ENCODE data around the gene ST3GAL2.

ST3GAL2 gene

GRCh38 chr16:70442344-70442743, 3.4 kb upstream of the ST3GAL2 start:
- DNase-seq = no peak
- in situ Hi-C loops (cut with HindIII; ENCODE audit: low pct_ligation_motif_present, low pct_unique_long_range_greater_than_20kb, low sequenced_read_pairs) = no loop called here

DNA sequence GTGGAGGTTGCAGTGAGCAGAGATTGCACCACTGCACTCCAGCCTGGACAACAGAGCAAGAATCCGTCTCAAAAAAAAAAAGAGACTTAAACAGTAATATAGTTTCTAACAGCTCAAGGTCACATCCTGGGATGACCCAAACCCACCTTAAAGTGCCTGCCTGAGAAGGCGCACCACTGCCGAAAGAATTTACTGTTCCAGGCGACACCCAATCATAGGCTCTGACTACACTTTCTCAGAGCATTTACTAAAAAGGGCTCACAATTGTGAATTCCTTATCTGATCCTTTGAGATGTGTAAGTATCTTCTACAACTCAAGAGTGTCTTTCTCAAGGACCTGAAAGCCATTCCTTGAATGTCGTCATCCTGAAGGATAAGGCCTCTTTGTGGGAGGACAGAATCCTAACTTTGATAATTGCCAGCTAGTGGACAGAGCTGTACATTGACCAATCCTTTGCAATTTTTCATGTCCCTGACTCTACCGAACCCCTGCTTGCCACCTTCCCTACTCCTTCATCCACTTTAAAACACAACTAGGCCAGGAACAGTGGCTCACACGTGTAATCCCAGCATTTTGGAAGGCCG, 2.6 kb upstream of the ST3GAL2 start:
- DNase-seq = no peak
- in situ Hi-C loops (cut with HindIII; ENCODE audit: low pct_ligation_motif_present, low pct_unique_long_range_greater_than_20kb, low sequenced_read_pairs) = no loop called here

DNA sequence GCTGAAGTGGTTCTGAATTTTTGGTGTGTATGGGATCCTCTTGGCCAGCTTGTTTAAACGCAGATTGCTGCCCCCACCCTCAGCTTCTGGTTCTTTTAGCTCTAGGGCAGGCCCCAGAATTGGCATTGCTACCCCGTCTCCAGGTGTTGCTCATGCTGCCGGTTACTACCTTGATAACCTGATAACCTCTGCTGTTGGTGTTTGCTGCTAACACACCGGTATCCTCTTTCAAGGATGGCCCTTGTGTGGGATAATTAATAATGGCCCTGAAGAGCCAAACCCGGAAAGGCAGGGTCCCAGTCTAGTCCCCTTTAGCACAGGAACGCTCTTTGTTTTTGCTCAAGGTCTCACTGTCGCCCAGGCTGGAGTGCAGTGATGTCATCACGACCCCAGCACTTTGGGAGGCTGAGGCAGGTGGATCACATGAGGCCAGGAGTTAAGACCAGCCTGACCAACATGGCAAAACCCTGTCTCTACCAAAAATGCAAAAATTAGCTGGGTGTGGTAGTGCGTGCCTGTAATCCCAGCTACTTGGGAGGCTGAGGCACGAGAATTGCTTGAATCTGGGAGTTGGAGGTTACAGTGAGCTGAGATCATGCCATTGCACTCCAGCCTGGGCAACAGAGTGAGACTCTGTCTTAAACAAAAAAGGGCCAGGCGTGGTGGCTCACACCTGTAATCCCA, 1.3 kb upstream of the ST3GAL2 start:
- in situ Hi-C loops (cut with HindIII; ENCODE audit: low pct_ligation_motif_present, low pct_unique_long_range_greater_than_20kb, low sequenced_read_pairs) = no loop called here
- no peak for DNase-seq

DNA sequence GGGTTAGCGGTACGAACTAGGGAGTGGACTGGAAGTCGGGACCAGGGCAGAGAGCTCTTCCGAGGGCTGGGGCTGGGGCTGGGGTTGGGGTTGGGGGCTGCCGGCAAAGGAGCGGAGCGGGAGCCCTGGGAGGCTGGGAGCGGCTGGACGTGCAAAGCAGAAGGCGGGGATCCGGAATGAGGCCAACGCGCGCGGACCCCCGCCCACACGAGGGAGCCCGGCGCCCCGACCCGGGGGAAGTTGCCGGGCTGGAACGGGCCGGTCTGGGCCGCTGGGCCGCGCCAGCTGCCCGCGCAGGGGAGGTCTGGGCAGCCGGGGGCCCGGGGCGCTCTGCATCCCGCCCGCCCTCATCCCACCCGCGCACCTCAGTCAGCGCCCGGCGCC, 323 bp downstream of the ST3GAL2 start:
- in situ Hi-C loops (cut with HindIII; ENCODE audit: low pct_ligation_motif_present, low pct_unique_long_range_greater_than_20kb, low sequenced_read_pairs) = no loop called here
- no peak for DNase-seq

GRCh38 chr16:70437582-70438557, 1.0 kb downstream of the ST3GAL2 start:
- peak; percentile 59 for DNase-seq
- in situ Hi-C loops (cut with HindIII; ENCODE audit: low pct_ligation_motif_present, low pct_unique_long_range_greater_than_20kb, low sequenced_read_pairs) = no loop called here

DNA sequence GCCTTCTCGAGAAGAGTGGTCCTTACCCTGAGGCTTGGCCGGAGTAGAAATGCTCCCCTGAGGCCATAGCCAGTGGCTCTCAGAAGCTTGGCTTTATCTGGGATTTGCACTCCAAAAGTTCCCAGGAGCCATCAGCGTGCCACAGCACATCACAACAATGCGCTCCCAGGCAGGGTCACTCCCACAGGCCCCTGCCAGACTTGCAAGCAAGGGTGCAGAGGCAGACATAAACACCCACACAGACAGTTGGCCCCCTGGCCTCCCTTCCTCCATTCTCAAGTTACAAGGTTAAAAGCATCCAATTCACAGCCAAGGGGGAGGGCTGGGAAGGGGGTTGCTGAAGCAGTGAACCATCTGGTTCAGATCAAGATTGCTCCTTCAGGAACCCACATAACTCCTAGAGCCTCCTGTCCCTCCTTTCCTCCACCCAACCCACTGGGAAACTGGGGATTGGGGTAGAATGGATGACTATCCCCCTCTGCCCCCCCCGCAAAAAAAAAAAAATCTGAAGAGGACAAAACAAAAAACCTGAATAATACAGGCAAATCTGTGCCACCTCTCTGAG, 1.8 kb downstream of the ST3GAL2 start:
- in situ Hi-C loops (cut with HindIII; ENCODE audit: low pct_ligation_motif_present, low pct_unique_long_range_greater_than_20kb, low sequenced_read_pairs) = no loop called here
- DNase-seq = no peak

- no peak for DNase-seq
- in situ Hi-C loops (cut with HindIII; ENCODE audit: low pct_ligation_motif_present, low pct_unique_long_range_greater_than_20kb, low sequenced_read_pairs) = no loop called here
Observed at GRCh38 chr16:70434484-70435260, 4.2 kb downstream of the ST3GAL2 start.

- in situ Hi-C loops (cut with HindIII; ENCODE audit: low pct_ligation_motif_present, low pct_unique_long_range_greater_than_20kb, low sequenced_read_pairs) = no loop called here
- DNase-seq = no peak
Observed at GRCh38 chr16:70433458-70434103, 5.3 kb downstream of the ST3GAL2 start.

DNA sequence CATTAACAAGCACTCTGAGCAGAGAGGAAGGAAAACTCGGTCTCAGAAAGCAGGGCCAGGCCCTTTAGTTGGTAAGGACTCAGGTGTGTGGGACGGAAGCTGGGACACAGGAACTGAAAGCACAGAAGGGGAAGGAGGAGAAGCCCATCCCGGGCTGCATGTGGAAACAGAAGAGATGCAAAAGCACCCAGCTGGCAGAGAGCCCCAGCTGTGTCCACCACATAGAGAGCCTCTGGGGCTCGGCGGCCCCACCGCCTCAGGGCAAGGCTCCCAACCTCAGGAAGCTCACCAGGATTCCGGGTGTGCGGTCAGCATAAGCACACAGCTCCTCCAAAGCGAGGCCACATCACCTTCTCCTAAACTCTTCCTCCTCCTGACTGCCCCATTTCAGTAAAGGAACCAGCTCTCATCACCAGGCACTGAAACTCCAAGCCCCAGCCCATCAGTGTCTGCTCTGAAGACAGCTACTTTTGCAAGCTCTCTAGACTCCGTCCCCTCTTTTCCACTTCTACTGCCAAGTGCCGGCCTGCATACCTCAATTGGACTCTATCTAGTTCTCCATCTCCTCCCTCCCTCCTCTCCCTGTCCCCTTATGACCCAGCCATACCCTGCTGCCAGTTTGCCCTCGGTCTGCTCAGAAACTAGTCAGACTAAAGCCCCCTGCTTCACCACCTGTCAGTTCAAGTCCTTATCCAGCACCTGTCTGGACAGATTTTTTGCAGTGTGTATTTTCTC, 6.0 kb downstream of the ST3GAL2 start:
- in situ Hi-C loops (cut with HindIII; ENCODE audit: low pct_ligation_motif_present, low pct_unique_long_range_greater_than_20kb, low sequenced_read_pairs) = no loop called here
- DNase-seq = no peak

DNA sequence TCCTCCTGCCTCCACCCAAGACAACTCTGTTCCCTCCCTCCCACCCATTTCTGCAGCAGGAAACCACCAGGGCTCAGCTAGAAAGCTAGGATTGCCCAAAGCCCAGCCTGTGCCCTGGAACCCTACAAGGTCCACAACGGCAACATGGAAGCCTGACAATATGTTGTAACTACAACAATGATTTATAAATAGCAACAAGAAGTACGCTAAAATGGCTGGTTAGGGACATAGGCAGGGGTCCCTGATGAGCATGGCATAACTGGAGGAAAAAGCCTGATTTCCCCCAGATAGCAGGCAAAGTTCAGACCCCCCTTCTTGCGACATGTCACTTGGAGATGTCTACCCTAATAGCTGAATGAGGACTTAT, 6.6 kb downstream of the ST3GAL2 start:
- in situ Hi-C loops (cut with HindIII; ENCODE audit: low pct_ligation_motif_present, low pct_unique_long_range_greater_than_20kb, low sequenced_read_pairs) = no loop called here
- DNase-seq = no peak

DNA sequence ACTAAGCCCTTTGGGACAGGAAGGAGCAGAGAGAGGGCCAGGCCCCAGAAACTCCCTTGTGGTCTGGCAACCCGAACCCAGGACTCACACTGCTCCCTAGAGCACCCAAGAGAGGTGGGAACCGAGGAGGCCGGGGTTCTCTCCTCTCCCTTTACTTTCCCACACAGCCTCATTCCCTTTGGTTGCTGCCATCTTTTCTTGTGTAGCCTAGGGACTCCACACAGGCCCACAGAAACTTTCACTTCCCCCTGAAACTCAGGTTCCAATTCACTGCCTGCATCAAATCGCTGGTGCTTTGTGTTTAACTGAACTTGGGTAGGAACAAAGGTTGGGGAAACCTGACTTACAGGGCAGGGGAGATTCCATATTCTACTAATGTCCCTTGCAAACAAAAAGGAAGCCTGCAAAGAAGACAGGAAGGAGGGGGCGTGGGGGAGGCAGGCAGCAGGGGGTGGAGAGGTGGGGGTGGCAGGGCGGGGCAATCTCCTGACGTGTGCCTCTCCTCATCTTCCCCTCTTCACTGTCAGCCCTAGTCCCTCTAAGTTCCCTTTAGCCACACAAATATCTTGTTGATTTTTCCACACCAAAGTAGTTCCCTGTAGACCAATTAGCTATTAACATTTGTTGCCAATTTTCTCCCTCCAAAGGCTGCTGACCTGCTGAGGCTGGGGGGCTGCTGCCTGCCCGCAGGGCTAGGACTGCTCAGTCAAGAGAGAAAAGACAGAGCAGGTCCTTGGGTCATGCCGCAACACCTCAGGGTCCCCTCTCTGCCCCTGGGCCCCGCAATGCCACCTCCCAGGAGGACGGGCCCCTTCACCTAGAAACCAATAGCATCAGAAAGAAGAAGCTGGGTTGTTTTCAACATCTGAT, 8.0 kb downstream of the ST3GAL2 start:
- in situ Hi-C loops (cut with HindIII; ENCODE audit: low pct_ligation_motif_present, low pct_unique_long_range_greater_than_20kb, low sequenced_read_pairs) = no loop called here
- DNase-seq = no peak

DNA sequence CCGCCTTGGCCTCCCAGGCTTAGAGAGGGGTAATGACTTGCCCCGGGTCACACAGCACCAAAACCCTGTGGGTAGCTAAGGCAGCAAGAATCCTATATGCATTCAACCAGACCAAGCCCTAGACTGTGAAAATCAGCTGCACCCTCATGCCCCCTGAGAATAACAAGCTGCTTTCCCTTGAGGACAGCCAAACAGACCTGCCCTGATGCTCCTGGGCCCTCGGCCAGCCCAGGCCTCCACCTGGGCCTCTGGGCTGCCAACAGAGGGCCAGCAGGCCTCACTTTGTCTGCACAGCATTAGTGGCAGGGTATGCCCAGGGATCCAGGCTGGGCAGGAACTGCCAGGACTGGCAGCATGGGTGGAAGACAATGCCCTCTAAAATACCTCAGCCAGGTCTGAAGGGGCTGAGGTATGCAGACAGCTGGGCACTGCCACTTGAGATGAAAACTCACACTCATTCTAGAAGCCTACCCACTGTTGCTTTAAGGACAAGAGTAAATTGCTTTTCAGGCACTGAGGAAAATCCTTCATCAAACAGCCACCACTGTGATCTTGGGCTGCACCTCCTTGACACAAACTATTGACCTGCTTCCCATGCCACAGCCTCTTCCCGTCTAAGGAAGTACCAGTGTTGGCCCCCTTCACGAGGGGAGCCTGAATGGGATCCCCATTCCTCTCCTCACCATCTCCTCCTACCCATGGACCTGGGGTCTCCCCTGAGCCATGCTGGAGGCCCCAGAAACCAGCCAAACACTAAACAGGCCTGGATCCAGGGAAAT, 8.8 kb downstream of the ST3GAL2 start:
- in situ Hi-C loops (cut with HindIII; ENCODE audit: low pct_ligation_motif_present, low pct_unique_long_range_greater_than_20kb, low sequenced_read_pairs) = no loop called here
- DNase-seq = no peak

GRCh38 chr16:70428178-70428998, 10.5 kb downstream of the ST3GAL2 start:
- in situ Hi-C loops (cut with HindIII; ENCODE audit: low pct_ligation_motif_present, low pct_unique_long_range_greater_than_20kb, low sequenced_read_pairs) = no loop called here
- peak; percentile 96 for DNase-seq

- DNase-seq = no peak
Observed at GRCh38 chr16:70427786-70428177, 11.1 kb downstream of the ST3GAL2 start.

GRCh38 chr16:70422543-70422942, 16.4 kb downstream of the ST3GAL2 start:
- no peak for DNase-seq
- in situ Hi-C loops (cut with HindIII; ENCODE audit: low pct_ligation_motif_present, low pct_unique_long_range_greater_than_20kb, low sequenced_read_pairs) = no loop called here

More at GRCh38 chr16:70427786-70428177, 11.1 kb downstream of the ST3GAL2 start:
- in situ Hi-C loops (cut with HindIII; ENCODE audit: low pct_ligation_motif_present, low pct_unique_long_range_greater_than_20kb, low sequenced_read_pairs) = no loop called here

All from ACHN (cell line).